MCF 10A (cell line): ENCODE measurements around the gene MARK4. TPM values are rescaled to one million over a fixed set of nuclear protein-coding genes. Genes with fewer than 3 reads are reported as not detected.
A peak's percentile ranks its signal among the peaks of the same experiment; 100 is the strongest.

Experiments
- BruUV-seq: library from RNA; stranded (reverse); fragments of 400-500 nt; replicated peaks from 2 replicates; lab custom pipeline; 2021; lab: Mats Ljungman, UMichigan
- CTCF ChIA-PET: fragments of 300-600 bp; sonication (Branson Sonifier 250); formaldehyde crosslinking; extraction: SDS; loops from one replicate; lab custom pipeline; 2021; ENCODE audit warnings: antibody characterized with exemption, inconsistent platforms; lab: Yijun Ruan, JAX
- POLR2A ChIA-PET: fragments of 300-600, 350-650 bp; sonication (Branson Sonifier 250); formaldehyde crosslinking; extraction: SDS; loops from one replicate; lab custom pipeline; 2020; ENCODE audit warnings: antibody characterized with exemption, inconsistent platforms; lab: Yijun Ruan, JAX
- DNase-seq: peaks from one replicate; pipeline ENCODE4 v3.0.0-alpha.2; 2018; ENCODE audit not compliant: unreplicated experiment
- H3K27ac Mint-ChIP-seq: one replicate; pipeline ENCODE4 v1.8.0; 2022; ENCODE audit warnings: mild to moderate bottlenecking, low read depth, mixed read lengths; ENCODE audit not compliant: unreplicated experiment
- H3K27me3 Mint-ChIP-seq: one replicate; pipeline ENCODE4 v1.8.0; 2022; ENCODE audit warnings: mixed read lengths; ENCODE audit not compliant: insufficient read depth, unreplicated experiment
- H3K36me3 Mint-ChIP-seq: one replicate; pipeline ENCODE4 v1.8.0; 2022; ENCODE audit warnings: mild to moderate bottlenecking, moderate library complexity, mixed read lengths; ENCODE audit not compliant: insufficient read depth, unreplicated experiment
- H3K4me1 Mint-ChIP-seq: one replicate; pipeline ENCODE4 v1.8.0; 2022; ENCODE audit warnings: mixed read lengths; ENCODE audit not compliant: insufficient read depth, unreplicated experiment
- H3K4me3 Mint-ChIP-seq: one replicate; pipeline ENCODE4 v1.8.0; 2022; ENCODE audit warnings: mild to moderate bottlenecking, moderate library complexity, mixed read lengths; ENCODE audit not compliant: unreplicated experiment
- H3K9me3 Mint-ChIP-seq: one replicate; pipeline ENCODE4 v1.8.0; 2022; ENCODE audit warnings: mixed read lengths; ENCODE audit not compliant: unreplicated experiment
- intact Hi-C: fragments of 100-400 bp; cut with micrococcal nuclease; formaldehyde crosslinking; loops from 2 replicates; pipeline ENCODE4 v1.14.1; 2022
- total RNA-seq: library from RNA; stranded (reverse); gene quantifications from 2 replicates; pipeline ENCODE4 v1.2.3, GENCODE V29; 2022
- TF ChIP-seq, protein P1 (sequence below): fragments of 200-600 bp; IDR thresholded peaks from one replicate; pipeline ENCODE4 v1.8.0; 2022; ENCODE audit warnings: antibody characterized with exemption, mild to moderate bottlenecking; ENCODE audit not compliant: unreplicated experiment

The MARK4 gene
- total RNA-seq, 1 experiment from 2014 or later = 22.4 TPM

DNA sequence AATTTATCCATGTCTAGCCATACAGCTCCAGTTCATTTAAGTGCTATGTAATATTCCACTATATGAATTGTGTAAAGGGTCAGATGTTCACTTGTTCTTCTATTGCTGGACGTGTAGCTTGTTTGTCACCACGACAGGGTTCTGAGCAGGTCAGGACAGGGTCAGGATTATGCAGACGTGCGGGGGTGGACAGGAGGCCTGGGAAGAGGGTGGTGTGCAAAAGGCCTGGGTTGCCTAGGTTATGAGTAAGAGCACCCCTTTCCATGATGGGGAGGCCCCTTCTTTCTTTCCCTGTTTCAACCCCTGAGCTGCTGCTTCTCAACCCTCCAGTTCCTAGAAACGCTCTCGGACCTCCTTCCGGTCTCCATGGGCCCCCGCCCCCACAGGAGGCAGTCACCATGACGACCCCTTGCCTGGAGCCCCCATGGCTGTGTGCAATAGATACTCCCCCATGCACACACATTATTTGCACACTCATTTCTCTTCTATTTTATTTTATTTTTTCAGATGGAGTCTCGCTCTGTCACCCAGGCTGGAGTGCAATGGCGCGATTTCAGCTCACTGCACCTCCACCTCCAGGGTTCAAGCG is 7.8 kb upstream of the MARK4 start:
- Mint-ChIP-seq H3K4me3 (no peak overlapping the region), H3K9me3 (no peaks in the 10 kb centered on the region), H3K27me3 (peaks cover 10% of the 10 kb centered on the region), H3K27ac (no peak overlapping the region), H3K36me3 (no peaks in the 10 kb centered on the region), H3K4me1 (no peaks in the 10 kb centered on the region)
- no peak for DNase-seq
- POLR2A ChIA-PET = no interaction called here
- no TSS peak for BruUV-seq
- TF ChIP-seq, protein P1, sequence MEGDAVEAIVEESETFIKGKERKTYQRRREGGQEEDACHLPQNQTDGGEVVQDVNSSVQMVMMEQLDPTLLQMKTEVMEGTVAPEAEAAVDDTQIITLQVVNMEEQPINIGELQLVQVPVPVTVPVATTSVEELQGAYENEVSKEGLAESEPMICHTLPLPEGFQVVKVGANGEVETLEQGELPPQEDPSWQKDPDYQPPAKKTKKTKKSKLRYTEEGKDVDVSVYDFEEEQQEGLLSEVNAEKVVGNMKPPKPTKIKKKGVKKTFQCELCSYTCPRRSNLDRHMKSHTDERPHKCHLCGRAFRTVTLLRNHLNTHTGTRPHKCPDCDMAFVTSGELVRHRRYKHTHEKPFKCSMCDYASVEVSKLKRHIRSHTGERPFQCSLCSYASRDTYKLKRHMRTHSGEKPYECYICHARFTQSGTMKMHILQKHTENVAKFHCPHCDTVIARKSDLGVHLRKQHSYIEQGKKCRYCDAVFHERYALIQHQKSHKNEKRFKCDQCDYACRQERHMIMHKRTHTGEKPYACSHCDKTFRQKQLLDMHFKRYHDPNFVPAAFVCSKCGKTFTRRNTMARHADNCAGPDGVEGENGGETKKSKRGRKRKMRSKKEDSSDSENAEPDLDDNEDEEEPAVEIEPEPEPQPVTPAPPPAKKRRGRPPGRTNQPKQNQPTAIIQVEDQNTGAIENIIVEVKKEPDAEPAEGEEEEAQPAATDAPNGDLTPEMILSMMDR = no peak
- intact Hi-C loops = loop anchor here (10.0 kb wide), 1 partner anchor 148 kb away; the partner anchor contains the start of gene PPP1R37
- CTCF ChIA-PET = no interaction called here

DNA sequence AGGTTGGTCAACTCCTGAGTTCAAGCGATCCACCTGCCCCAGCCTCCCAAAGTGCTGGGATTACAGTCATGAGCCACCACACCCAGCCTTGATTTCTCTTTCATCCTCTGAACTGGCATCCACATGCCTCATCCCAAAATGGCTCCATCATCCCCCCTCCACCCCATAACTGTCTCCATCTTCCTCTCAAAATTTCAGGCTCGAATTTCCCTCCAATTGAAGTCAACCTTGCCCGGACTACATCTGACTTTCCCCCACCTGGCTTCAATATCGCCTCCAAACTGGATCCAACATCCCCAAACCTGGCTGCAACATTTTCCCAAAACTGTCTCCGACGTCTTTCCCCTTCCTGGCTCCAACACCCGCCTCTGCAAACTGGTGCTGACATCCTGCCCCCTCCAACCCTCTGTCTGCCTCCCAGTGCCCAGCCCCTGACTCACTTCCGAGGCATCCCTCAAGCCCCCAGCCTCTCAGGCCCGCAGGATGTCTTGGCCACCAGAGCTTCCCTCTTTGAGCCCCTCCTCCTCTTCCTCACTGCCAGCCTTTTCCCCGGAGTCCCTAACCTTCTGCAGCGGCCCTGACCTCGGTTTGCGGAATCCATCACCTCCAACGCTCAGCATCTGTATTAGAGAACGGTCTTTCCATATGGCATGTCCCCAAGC is 6.8 kb upstream of the MARK4 start:
- H3K27ac Mint-ChIP-seq = no peak overlapping the region
- no peaks in the 10 kb centered on the region for H3K9me3 Mint-ChIP-seq
- DNase-seq = no peak
- no peaks in the 10 kb centered on the region for H3K4me1 Mint-ChIP-seq
- H3K36me3 Mint-ChIP-seq = no peaks in the 10 kb centered on the region
- TF ChIP-seq, protein P1 = no peak
- H3K4me3 Mint-ChIP-seq = no peak overlapping the region
- peaks cover 10% of the 10 kb centered on the region for H3K27me3 Mint-ChIP-seq
- intact Hi-C loops = loop anchor here (10.0 kb wide), 1 partner anchor 149 kb away; the partner anchor contains the start of gene PPP1R37
- no TSS peak for BruUV-seq
- ChIA-PET POLR2A (interaction anchor here (0.6 to 0.7 kb wide), 2 partner anchors 78 to 230 kb away, joined by 3 to 4 read pairs; no protein-coding TSS in a partner anchor), CTCF (interaction anchor here (1.3 kb wide), 1 partner anchor 66 kb away, joined by 3 read pairs; the partner anchor contains the start of gene BLOC1S3)

DNA sequence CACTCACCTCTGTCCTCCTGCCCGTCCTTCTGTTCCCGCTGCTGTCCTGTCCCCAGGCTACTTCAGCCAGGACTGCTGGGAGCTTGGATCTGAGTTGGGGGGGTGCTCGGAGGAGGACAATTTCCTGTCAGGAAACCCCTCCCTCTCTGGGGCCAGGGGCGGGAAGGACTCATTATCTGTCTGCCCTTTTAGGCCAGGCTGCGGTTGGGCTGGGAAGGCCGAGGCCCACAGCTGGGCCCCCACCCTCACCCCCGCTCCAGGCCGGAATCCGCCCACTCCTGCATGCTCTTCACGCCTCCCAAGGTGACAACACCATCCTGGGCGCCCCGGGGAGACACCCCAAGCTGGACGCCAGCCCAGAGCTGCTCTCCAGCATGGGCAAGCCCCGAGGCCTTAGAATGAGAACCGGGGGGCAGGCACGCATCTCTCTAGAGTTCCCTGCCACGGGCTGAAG is 5.7 kb upstream of the MARK4 start, which contains the start of gene EXOC3L2:
Gene EXOC3L2, minus strand, starts transcription at position 74 of the 454 bp plus-strand sequence. CDS start 6,362 bp downstream, outside the sequence.
- Mint-ChIP-seq H3K27ac (peak within 1 kb of the TSS; percentile 16), H3K4me1 (no peaks in the 10 kb centered on the region), H3K9me3 (no peaks in the 10 kb centered on the region), H3K27me3 (peaks cover 10% of the 10 kb centered on the region), H3K4me3 (no peak within 1 kb of the TSS), H3K36me3 (no peaks in the 10 kb centered on the region)
- no TSS peak for BruUV-seq
- POLR2A ChIA-PET = interaction anchor here (0.7 kb wide), 1 partner anchor 67 kb away, joined by 4 read pairs; the partner anchor contains the start of gene BLOC1S3
- CTCF ChIA-PET = interaction anchor here (1.3 kb wide), 1 partner anchor 67 kb away, joined by 3 read pairs; the partner anchor contains the start of gene BLOC1S3
- intact Hi-C loops = loop anchor here (5.0 to 10.0 kb wide), 3 partner anchors 43 to 151 kb away; partner anchors contain the start of genes NKPD1 and PPP1R37
- TF ChIP-seq, protein P1 = no peak
- no peak for DNase-seq

DNA sequence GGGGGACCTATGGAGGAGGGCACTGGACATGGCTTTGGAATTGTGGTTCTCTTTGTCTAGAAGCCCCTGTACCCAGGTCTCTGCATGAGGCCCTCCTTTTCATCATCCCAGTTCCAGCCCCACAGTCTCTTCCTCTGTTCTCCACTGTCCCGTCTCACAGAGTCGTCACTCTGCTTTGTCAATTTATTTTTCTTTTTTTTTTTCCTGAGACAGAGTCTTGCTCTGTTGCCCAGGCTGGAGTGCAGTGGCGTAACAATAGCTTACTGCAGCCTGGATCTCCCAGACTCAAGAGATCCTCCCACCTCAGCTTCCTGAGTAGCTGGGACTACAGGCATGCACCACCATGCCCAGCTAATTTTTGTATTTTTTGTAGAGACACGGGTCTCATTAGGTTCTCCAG is 5.2 kb upstream of the MARK4 start:
- no TSS peak for BruUV-seq
- no peak overlapping the region for H3K27ac Mint-ChIP-seq
- no peaks in the 10 kb centered on the region for H3K36me3 Mint-ChIP-seq
- no peaks in the 10 kb centered on the region for H3K9me3 Mint-ChIP-seq
- TF ChIP-seq, protein P1 = no peak
- DNase-seq = no peak
- peaks cover 5% of the 10 kb centered on the region for H3K4me1 Mint-ChIP-seq
- ChIA-PET POLR2A (interaction anchor here (0.7 kb wide), 1 partner anchor 67 kb away, joined by 4 read pairs; the partner anchor contains the start of gene BLOC1S3), CTCF (interaction anchor here (1.2 kb wide), 1 partner anchor 14 kb away, joined by 4 read pairs; no protein-coding TSS in a partner anchor)
- intact Hi-C loops = loop anchor here (5.0 to 10.0 kb wide), 3 partner anchors 44 to 151 kb away; partner anchors contain the start of genes NKPD1 and PPP1R37
- H3K4me3 Mint-ChIP-seq = no peak overlapping the region
- H3K27me3 Mint-ChIP-seq = peaks cover 10% of the 10 kb centered on the region
